DND-41 (cell line): ENCODE results near the gene TET2.

Source experiments
- CTCF ChIP-seq: IDR thresholded peaks from 2 replicates; pipeline ENCODE4 v1.5.1; 2012; ENCODE audit warnings: borderline replicate concordance, low read length, moderate library complexity, mild to moderate bottlenecking; ENCODE audit not compliant: poor library complexity, severe bottlenecking; ENCODE audit errors: extremely low read depth
- EZH2 ChIP-seq: IDR thresholded peaks from 3 replicates; pipeline ENCODE4 v1.6.1; 2012; ENCODE audit warnings: borderline replicate concordance, low read depth, mild to moderate bottlenecking, moderate library complexity, low read length, inconsistent platforms; ENCODE audit not compliant: severe bottlenecking

DNA sequence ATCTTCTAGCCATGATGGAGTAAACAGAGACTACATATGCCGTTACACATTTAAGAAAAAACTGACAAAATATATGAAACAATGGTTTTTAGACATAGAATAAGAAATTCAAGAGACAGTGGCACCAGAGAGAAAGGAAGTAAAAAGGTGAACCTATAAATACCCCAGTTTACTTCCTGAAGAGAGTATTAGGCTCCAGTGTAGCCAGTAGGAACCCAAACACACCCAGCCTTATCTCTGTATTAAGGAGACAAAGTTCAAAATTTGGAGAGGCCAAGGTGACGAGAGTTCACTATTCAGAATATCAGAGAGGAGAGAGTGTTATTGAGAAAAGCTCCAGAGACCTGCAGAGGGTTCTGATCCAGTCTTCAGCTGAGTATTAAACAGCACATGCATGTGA is 119.0 kb downstream of the TET2 start:
- TF ChIP-seq CTCF (no peak), EZH2 (no peak)
